NCI-H2029 treated with DMSO at 0.1 percent for 48 hours (cell line): ENCODE data around the gene RCL1.
A peak's percentile ranks its signal among the peaks of the same experiment; 100 is the strongest.

Experiments
- DNase-seq: peaks from one replicate; lab custom pipeline; 2025; lab: John Stamatoyannopoulos, UW

Gene RCL1

GRCh38 chr9:4842734-4843133 lies 50.0 kb downstream of the RCL1 start:
- no peak for DNase-seq

GRCh38 chr9:4844056-4844838 lies 51.5 kb downstream of the RCL1 start:
- no peak for DNase-seq

- no peak for DNase-seq
These were observed 56.6 kb downstream of the RCL1 start for GRCh38 chr9:4849369-4849768.

- no peak for DNase-seq
These were observed 58.0 kb downstream of the RCL1 start for GRCh38 chr9:4850603-4851310.

GRCh38 chr9:4852419-4852818 lies 59.7 kb downstream of the RCL1 start:
- no peak for DNase-seq

GRCh38 chr9:4854265-4854590 lies 61.5 kb downstream of the RCL1 start:
- no peak for DNase-seq

GRCh38 chr9:4855841-4856240 lies 63.1 kb downstream of the RCL1 start:
- DNase-seq = no peak

GRCh38 chr9:4857163-4857810 lies 64.5 kb downstream of the RCL1 start:
- no peak for DNase-seq

- DNase-seq = peak; percentile 69
These were observed 66.3 kb downstream of the RCL1 start for GRCh38 chr9:4859035-4859434.

- no peak for DNase-seq
These were observed 67.6 kb downstream of the RCL1 start for GRCh38 chr9:4860383-4860782.

GRCh38 chr9:4861145-4861544 lies 68.4 kb downstream of the RCL1 start:
- DNase-seq = no peak

GRCh38 chr9:4861736-4862451 lies 69.2 kb downstream of the RCL1 start:
- DNase-seq = no peak

GRCh38 chr9:4862506-4863250 lies 69.9 kb downstream of the RCL1 start:
- DNase-seq = no peak

- no peak for DNase-seq
These were observed 71.5 kb downstream of the RCL1 start for GRCh38 chr9:4864234-4864661.

GRCh38 chr9:4864698-4865097 lies 72.0 kb downstream of the RCL1 start:
- no peak for DNase-seq

GRCh38 chr9:4865681-4866080 lies 72.9 kb downstream of the RCL1 start:
- DNase-seq = no peak

GRCh38 chr9:4866239-4866969 lies 73.7 kb downstream of the RCL1 start:
- DNase-seq = no peak

GRCh38 chr9:4873066-4873465 lies 80.3 kb downstream of the RCL1 start:
- DNase-seq = no peak

- no peak for DNase-seq
These were observed 82.8 kb downstream of the RCL1 start for GRCh38 chr9:4875559-4875958.

- no peak for DNase-seq
These were observed 86.4 kb downstream of the RCL1 start for GRCh38 chr9:4879115-4879558.

GRCh38 chr9:4883326-4883873 lies 90.7 kb downstream of the RCL1 start:
- no peak for DNase-seq
